Activated CD4-positive, alpha-beta T cell treated with anti-CD3 and anti-CD28 coated beads, Interleukin-2, amount 10 ng/mL, durations not matched to agents 7 days and 5 days (primary cell): ENCODE measurements around the gene MTA3. TPM values are rescaled to one million over a fixed set of nuclear protein-coding genes. Genes with fewer than 3 reads are reported as not detected.

Experiments used
- CTCF ChIA-PET: fragments of 350-600 bp; sonication (Branson Sonifier 250); formaldehyde crosslinking; loops from one replicate; lab custom pipeline; 2021; ENCODE audit warnings: antibody characterized with exemption; lab: Charles Lee
- POLR2A ChIA-PET: fragments of 350-600 bp; sonication (Branson Sonifier 250); formaldehyde crosslinking; loops from one replicate; lab custom pipeline; 2021; ENCODE audit warnings: antibody characterized with exemption; lab: Charles Lee
- DNase-seq: peaks from one replicate; pipeline ENCODE4 v3.0.0-alpha.2; 2020
- H3K27ac Mint-ChIP-seq: one replicate; pipeline ENCODE4 v1.8.0; 2021; ENCODE audit warnings: mild to moderate bottlenecking, moderate library complexity, mixed read lengths
- H3K27me3 Mint-ChIP-seq: one replicate; pipeline ENCODE4 v1.8.0; 2021; ENCODE audit warnings: mixed read lengths
- H3K36me3 Mint-ChIP-seq: one replicate; pipeline ENCODE4 v1.8.0; 2021; ENCODE audit warnings: low read depth, mixed read lengths
- H3K4me1 Mint-ChIP-seq: one replicate; pipeline ENCODE4 v1.8.0; 2021; ENCODE audit warnings: mixed read lengths
- H3K4me3 Mint-ChIP-seq: one replicate; pipeline ENCODE4 v1.8.0; 2021; ENCODE audit warnings: mild to moderate bottlenecking, moderate library complexity, mixed read lengths
- H3K9me3 Mint-ChIP-seq: one replicate; pipeline ENCODE4 v1.8.0; 2021; ENCODE audit warnings: mixed read lengths
- total RNA-seq, 2 experiments: library from RNA; stranded (reverse); gene quantifications; one replicate each; pipeline ENCODE4 v1.2.3, GENCODE V29; 2021

MTA3 gene
- total RNA-seq, 2 experiments from 2014 or later, result 34.5 to 36.5 TPM

- Mint-ChIP-seq H3K36me3 (peaks cover 14% of the 10 kb centered on the region), H3K27me3 (no peaks in the 10 kb centered on the region), H3K4me1 (peaks cover 62% of the 10 kb centered on the region), H3K4me3 (no peak overlapping the region), H3K9me3 (no peaks in the 10 kb centered on the region), H3K27ac (no peak overlapping the region)
- ChIA-PET POLR2A (no interaction called here), CTCF (interaction anchor here (1.3 to 2.0 kb wide), 2 partner anchors 10 to 11 kb away, joined by 3 to 6 read pairs; no protein-coding TSS in a partner anchor)
- no peak for DNase-seq
Observed at GRCh38 chr2:42653039-42653438, 84.6 kb downstream of the MTA3 start.

DNA sequence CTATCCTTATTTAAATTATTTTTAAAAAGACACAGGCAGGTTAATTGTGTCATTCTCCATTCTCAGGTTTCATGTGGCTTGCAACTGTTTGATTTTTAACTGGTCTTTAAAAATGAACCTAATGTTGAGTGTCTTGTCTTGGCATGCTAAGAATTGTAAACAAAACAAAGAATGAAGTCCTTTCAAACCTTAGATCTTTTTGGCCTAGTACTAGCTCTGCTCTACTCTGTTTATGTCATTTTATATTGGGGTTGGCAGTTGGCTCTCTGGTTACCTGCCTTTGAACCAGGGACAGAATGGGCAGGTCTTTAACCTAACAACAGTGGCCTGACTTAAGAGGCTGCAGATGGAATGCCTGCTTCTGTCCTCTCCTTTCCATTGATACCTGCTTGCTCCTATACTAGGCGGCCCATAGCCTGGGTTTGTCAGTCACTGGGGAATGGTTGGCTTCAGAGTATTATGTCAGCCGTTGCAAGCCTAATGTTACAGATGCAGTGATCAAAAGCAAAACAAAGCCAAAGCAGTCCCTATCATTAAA lies 85.5 kb downstream of the MTA3 start:
- Mint-ChIP-seq H3K36me3 (peaks cover 12% of the 10 kb centered on the region), H3K4me3 (no peak overlapping the region), H3K4me1 (peaks cover 55% of the 10 kb centered on the region), H3K27me3 (no peaks in the 10 kb centered on the region), H3K27ac (peak overlapping the region; percentile 39), H3K9me3 (no peaks in the 10 kb centered on the region)
- POLR2A ChIA-PET, result no interaction called here
- CTCF ChIA-PET, result interaction anchor here (0.6 to 1.5 kb wide), 3 partner anchors 9 to 283 kb away, joined by 3 to 6 read pairs (median 5); no protein-coding TSS in a partner anchor
- DNase-seq, result no peak

GRCh38 chr2:42658306-42658705 lies 89.9 kb downstream of the MTA3 start:
- Mint-ChIP-seq H3K36me3 (peaks cover 10% of the 10 kb centered on the region), H3K27ac (no peak overlapping the region), H3K27me3 (no peaks in the 10 kb centered on the region), H3K4me1 (peaks cover 27% of the 10 kb centered on the region), H3K9me3 (no peaks in the 10 kb centered on the region), H3K4me3 (no peak overlapping the region)
- ChIA-PET POLR2A (no interaction called here), CTCF (interaction anchor here (1.4 kb wide), 1 partner anchor 22 kb away, joined by 3 read pairs; no protein-coding TSS in a partner anchor)
- no peak for DNase-seq

DNA sequence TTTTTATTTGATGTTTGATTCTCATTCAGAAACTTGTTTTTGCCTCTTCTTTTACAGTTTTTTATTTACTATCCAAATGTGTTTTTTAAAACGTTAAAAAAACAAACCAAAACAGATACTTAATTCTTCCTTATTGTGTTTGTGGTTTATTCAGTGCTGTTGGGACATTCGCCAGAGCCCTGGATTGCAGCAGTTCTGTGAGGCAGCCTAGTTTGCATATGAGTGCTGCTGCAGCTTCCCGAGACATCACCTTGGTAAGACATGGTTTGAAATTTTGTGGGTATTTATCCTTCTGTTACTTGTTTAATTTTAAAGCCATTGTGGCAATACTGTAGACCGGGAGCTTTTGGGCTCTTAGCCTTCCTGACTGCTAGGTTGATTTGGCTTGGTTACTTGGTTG lies 91.2 kb downstream of the MTA3 start:
- Mint-ChIP-seq H3K27ac (peak overlapping the region; percentile 0), H3K27me3 (no peaks in the 10 kb centered on the region), H3K36me3 (peaks cover 7% of the 10 kb centered on the region), H3K4me3 (no peak overlapping the region), H3K4me1 (peaks cover 26% of the 10 kb centered on the region), H3K9me3 (no peaks in the 10 kb centered on the region)
- no peak for DNase-seq
- CTCF ChIA-PET, result interaction anchor here (0.8 to 1.1 kb wide), 2 partner anchors 14 to 1238 kb away, joined by 3 to 4 read pairs; no protein-coding TSS in a partner anchor
- POLR2A ChIA-PET, result no interaction called here

DNA sequence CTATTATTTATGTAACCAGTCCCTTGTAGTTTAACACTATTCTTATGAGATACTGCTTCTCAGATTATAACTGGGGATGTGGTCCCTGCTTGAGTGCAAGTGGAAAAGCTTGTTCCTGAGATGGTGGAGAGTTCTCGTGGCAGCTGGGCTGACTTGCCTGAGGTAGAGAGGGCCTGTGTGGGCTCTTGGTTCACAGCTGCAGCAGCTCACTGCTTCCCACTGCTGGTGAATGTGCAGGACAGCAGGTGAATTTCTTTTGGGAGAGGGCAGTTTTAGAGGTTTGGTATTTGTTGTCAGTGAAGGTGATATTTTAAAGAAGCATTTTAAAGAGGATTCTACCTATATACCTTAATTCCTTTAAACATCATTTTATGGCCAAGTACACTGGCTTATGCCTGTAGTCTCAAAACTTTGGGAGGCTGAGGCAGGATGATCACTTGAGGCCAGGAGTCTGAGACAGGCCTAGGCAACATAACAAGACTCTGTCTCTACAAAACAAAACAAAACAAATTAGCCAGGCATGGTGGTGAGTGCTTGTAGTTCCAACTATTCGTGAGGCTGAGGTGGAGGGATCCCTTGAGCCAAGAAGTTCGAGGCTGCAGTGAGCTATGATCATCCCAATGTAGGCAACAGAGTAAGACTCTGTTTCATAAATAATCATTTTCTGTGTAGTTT lies 94.8 kb downstream of the MTA3 start:
- Mint-ChIP-seq H3K27ac (peak overlapping the region; percentile 64), H3K36me3 (peaks cover 1% of the 10 kb centered on the region), H3K27me3 (no peaks in the 10 kb centered on the region), H3K4me3 (no peak overlapping the region), H3K4me1 (peaks cover 15% of the 10 kb centered on the region), H3K9me3 (no peaks in the 10 kb centered on the region)
- ChIA-PET POLR2A (no interaction called here), CTCF (interaction anchor here (0.6 to 1.8 kb wide), 21 partner anchors 9 to 792 kb away, joined by 3 to 9 read pairs (median 3); no protein-coding TSS in a partner anchor)
- peak; percentile 77 for DNase-seq

DNA sequence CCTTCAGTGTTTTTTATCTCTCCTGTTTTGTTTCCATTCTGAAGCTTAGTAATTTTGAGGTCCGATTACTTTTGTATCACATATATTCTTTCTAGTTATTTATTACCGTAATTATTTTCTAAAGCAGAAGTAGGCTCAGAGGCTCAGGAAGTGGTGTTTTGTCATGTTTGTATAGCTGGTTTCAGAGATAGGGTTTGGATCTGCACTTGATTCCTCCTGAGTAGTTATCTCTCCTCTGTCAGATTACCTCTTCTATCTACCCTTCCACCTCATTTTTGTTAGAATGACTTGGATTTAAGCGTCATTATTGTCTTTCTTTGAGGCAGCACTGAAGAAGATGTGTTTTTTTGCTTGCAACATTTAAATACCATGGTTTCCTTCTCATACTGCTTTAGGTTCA lies 95.4 kb downstream of the MTA3 start:
- DNase-seq, result no peak
- H3K27me3 Mint-ChIP-seq, result no peaks in the 10 kb centered on the region
- CTCF ChIA-PET, result interaction anchor here (0.7 to 1.8 kb wide), 11 partner anchors 11 to 280 kb away, joined by 3 to 9 read pairs (median 3); no protein-coding TSS in a partner anchor
- H3K27ac Mint-ChIP-seq, result peak overlapping the region; percentile 59
- no peaks in the 10 kb centered on the region for H3K9me3 Mint-ChIP-seq
- peaks cover 15% of the 10 kb centered on the region for H3K4me1 Mint-ChIP-seq
- H3K4me3 Mint-ChIP-seq, result no peak overlapping the region
- H3K36me3 Mint-ChIP-seq, result peaks cover 1% of the 10 kb centered on the region
- POLR2A ChIA-PET, result no interaction called here

DNA sequence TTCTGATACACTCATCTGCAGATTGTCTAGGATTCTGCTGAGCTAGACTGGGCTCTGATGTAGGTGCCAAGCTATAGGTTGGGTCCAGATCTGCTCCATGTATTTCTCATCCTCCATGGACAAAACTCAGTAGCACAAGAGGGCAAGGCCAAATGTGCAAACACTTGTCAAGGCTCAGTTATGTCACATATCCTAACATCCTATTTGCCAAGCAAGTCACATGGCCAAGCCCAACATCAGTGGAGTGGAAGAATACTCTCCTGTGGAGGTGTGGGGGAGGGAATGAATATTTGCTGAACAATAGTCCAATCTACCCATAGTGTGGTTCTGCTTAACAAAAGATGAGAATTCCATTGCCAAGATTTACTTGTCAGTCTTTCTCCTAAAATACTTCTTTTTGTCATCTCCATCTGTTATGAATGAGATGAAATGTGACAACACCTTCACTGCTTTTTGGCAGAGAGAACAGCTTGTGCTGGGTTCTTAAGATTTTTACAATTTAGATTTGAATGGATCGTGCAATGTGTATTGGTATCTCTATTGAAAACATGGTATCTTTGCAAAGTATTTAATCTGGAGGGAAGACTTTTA lies 105.7 kb downstream of the MTA3 start:
- H3K4me3 Mint-ChIP-seq, result no peak overlapping the region
- H3K4me1 Mint-ChIP-seq, result peaks cover 10% of the 10 kb centered on the region
- DNase-seq, result no peak
- no peaks in the 10 kb centered on the region for H3K27me3 Mint-ChIP-seq
- POLR2A ChIA-PET, result interaction anchor here (0.6 kb wide), 1 partner anchor 105 kb away, joined by 4 read pairs; no protein-coding TSS in a partner anchor
- no peaks in the 10 kb centered on the region for H3K9me3 Mint-ChIP-seq
- CTCF ChIA-PET, result interaction anchor here (0.7 to 2.3 kb wide), 4 partner anchors 11 to 105 kb away, joined by 3 to 9 read pairs (median 3); no protein-coding TSS in a partner anchor
- H3K27ac Mint-ChIP-seq, result no peak overlapping the region
- peaks cover 7% of the 10 kb centered on the region for H3K36me3 Mint-ChIP-seq

GRCh38 chr2:42675815-42676214 lies 107.4 kb downstream of the MTA3 start:
- peaks cover 2% of the 10 kb centered on the region for H3K4me1 Mint-ChIP-seq
- POLR2A ChIA-PET, result no interaction called here
- peaks cover 5% of the 10 kb centered on the region for H3K36me3 Mint-ChIP-seq

GRCh38 chr2:42685303-42685702 lies 116.9 kb downstream of the MTA3 start:
- Mint-ChIP-seq H3K27me3 (no peaks in the 10 kb centered on the region), H3K4me3 (no peak overlapping the region), H3K36me3 (peaks cover 11% of the 10 kb centered on the region), H3K27ac (no peak overlapping the region), H3K9me3 (no peaks in the 10 kb centered on the region), H3K4me1 (peaks cover 1% of the 10 kb centered on the region)
- CTCF ChIA-PET, result interaction anchor here (1.4 kb wide), 1 partner anchor 11 kb away, joined by 3 read pairs; no protein-coding TSS in a partner anchor
- DNase-seq, result no peak
- POLR2A ChIA-PET, result no interaction called here

More at GRCh38 chr2:42675815-42676214, 107.4 kb downstream of the MTA3 start:
- H3K9me3 Mint-ChIP-seq, result no peaks in the 10 kb centered on the region
- H3K27ac Mint-ChIP-seq, result no peak overlapping the region
- no peak for DNase-seq
- H3K4me3 Mint-ChIP-seq, result no peak overlapping the region
- no peaks in the 10 kb centered on the region for H3K27me3 Mint-ChIP-seq
- CTCF ChIA-PET, result interaction anchor here (2.3 kb wide), 1 partner anchor 12 kb away, joined by 9 read pairs; no protein-coding TSS in a partner anchor

- ChIA-PET POLR2A (interaction anchor here (0.6 kb wide), 1 partner anchor 116 kb away, joined by 11 read pairs; no protein-coding TSS in a partner anchor), CTCF (no interaction called here)
- peak; percentile 26 for DNase-seq
- H3K27ac Mint-ChIP-seq, result peak overlapping the region; percentile 84
- H3K27me3 Mint-ChIP-seq, result no peaks in the 10 kb centered on the region
- no peak overlapping the region for H3K4me3 Mint-ChIP-seq
- no peaks in the 10 kb centered on the region for H3K9me3 Mint-ChIP-seq
- H3K36me3 Mint-ChIP-seq, result peaks cover 3% of the 10 kb centered on the region
- peaks cover 28% of the 10 kb centered on the region for H3K4me1 Mint-ChIP-seq
Observed at GRCh38 chr2:42693013-42693615, 124.7 kb downstream of the MTA3 start.

- peak overlapping the region; percentile 84 for H3K27ac Mint-ChIP-seq
- ChIA-PET POLR2A (interaction anchor here (0.5 to 0.6 kb wide), 2 partner anchors 115 to 166 kb away, joined by 8 to 11 read pairs; no protein-coding TSS in a partner anchor), CTCF (interaction anchor here (0.8 kb wide), 1 partner anchor 24 kb away, joined by 3 read pairs; no protein-coding TSS in a partner anchor)
- no peak overlapping the region for H3K4me3 Mint-ChIP-seq
- no peaks in the 10 kb centered on the region for H3K9me3 Mint-ChIP-seq
- no peaks in the 10 kb centered on the region for H3K27me3 Mint-ChIP-seq
- H3K36me3 Mint-ChIP-seq, result peaks cover 3% of the 10 kb centered on the region
- no peak for DNase-seq
- H3K4me1 Mint-ChIP-seq, result peaks cover 28% of the 10 kb centered on the region
Observed at GRCh38 chr2:42693688-42694479, 125.5 kb downstream of the MTA3 start.

- ChIA-PET POLR2A (no interaction called here), CTCF (no interaction called here)
- Mint-ChIP-seq H3K36me3 (no peaks in the 10 kb centered on the region), H3K9me3 (no peaks in the 10 kb centered on the region), H3K4me1 (peaks cover 23% of the 10 kb centered on the region), H3K4me3 (no peak overlapping the region), H3K27me3 (no peaks in the 10 kb centered on the region), H3K27ac (no peak overlapping the region)
- DNase-seq, result no peak
Observed at GRCh38 chr2:42696987-42697386, 128.6 kb downstream of the MTA3 start.
